GM06990 (cell line): ENCODE results near the gene PCMTD2.

Experiments
- DNase-seq: peaks from one replicate; pipeline ENCODE4 v3.0.0-alpha.2; 2011; ENCODE audit not compliant: insufficient read length; ENCODE audit errors: extremely low read depth
- H3K27me3 ChIP-seq: replicated peaks from 2 replicates; pipeline ENCODE4 v1.6.0; 2011; ENCODE audit warnings: low read length; ENCODE audit not compliant: control insufficient read depth, insufficient read depth
- H3K36me3 ChIP-seq: 2 replicates; pipeline ENCODE4 v1.5.1; 2011; ENCODE audit warnings: low read length; ENCODE audit not compliant: control insufficient read depth, insufficient read depth
- H3K4me3 ChIP-seq: replicated peaks from 2 replicates; pipeline ENCODE4 v1.5.1; 2011; ENCODE audit warnings: low read depth, mild to moderate bottlenecking, control low read depth, low read length
- TF ChIP-seq, protein P1 (sequence below): IDR thresholded peaks from 2 replicates; pipeline ENCODE4 v1.5.1; 2011; ENCODE audit warnings: low read length, control low read depth, mild to moderate bottlenecking, inconsistent platforms; ENCODE audit not compliant: insufficient read depth, poor library complexity, severe bottlenecking

The PCMTD2 gene

DNA sequence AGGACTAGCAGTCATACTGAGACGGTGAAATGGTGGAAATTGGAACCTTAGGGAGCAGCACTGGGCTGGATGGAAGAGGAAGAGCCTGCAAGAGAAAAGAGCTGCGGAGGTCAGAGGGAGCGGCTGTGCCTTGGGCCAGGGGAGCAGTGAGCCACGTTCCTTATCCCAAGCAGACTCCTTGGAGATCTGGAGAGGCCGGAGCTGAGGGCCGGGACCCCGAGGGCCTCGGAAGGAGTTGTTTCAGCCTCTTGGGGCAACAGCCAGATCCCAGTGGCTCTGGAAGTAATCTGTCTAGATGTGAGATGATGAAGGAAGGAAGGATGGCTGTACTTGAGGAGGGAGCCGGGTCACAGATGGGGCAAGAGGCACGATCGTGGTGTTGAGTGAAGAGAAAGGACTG lies 16.1 kb downstream of the PCMTD2 start:
- Histone ChIP-seq H3K27me3 (no peaks in the 10 kb centered on the region), H3K4me3 (no peak overlapping the region), H3K36me3 (peaks cover 3% of the 10 kb centered on the region)
- no peak for DNase-seq
- TF ChIP-seq, protein P1, sequence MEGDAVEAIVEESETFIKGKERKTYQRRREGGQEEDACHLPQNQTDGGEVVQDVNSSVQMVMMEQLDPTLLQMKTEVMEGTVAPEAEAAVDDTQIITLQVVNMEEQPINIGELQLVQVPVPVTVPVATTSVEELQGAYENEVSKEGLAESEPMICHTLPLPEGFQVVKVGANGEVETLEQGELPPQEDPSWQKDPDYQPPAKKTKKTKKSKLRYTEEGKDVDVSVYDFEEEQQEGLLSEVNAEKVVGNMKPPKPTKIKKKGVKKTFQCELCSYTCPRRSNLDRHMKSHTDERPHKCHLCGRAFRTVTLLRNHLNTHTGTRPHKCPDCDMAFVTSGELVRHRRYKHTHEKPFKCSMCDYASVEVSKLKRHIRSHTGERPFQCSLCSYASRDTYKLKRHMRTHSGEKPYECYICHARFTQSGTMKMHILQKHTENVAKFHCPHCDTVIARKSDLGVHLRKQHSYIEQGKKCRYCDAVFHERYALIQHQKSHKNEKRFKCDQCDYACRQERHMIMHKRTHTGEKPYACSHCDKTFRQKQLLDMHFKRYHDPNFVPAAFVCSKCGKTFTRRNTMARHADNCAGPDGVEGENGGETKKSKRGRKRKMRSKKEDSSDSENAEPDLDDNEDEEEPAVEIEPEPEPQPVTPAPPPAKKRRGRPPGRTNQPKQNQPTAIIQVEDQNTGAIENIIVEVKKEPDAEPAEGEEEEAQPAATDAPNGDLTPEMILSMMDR: no peak

DNA sequence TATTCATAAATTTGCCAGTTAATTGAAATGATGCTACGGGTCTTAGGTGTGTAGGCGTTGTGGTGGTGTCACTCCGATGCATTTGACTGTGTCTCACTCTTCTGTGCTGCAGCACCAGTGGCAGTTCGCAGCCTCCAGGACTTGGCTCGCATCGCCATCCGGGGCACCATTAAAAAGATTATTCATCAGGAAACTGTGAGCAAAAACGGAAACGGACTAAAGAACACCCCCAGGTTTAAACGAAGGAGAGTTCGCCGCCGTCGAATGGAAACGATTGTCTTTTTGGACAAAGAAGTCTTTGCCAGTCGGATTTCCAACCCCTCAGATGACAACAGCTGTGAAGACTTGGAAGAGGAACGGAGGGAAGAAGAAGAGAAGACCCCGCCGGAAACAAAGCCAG lies 17.6 kb downstream of the PCMTD2 start:
- no peaks in the 10 kb centered on the region for H3K27me3 ChIP-seq
- TF ChIP-seq, protein P1: no peak
- H3K4me3 ChIP-seq: no peak overlapping the region
- DNase-seq: no peak
- H3K36me3 ChIP-seq: peaks cover 3% of the 10 kb centered on the region

DNA sequence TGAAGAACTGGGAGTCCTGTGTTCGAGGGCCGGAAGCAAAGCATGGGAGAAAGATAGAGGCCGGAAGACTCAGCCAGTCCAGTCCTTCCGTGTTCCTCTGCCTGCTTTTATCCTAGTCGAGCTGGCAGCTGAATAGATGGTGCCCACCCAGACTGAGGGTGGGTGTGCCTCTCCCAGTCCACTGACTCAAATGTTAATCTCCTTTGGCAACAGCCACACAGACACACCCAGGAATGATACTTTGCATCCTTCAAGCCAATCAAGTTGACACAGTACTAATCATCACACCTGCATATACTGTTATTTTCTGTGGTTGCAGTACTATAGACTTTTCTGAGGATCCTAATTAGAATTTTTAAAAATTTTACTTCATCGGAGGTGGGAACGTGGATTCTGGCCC lies 21.3 kb downstream of the PCMTD2 start:
- no peak for DNase-seq
- no peak overlapping the region for H3K4me3 ChIP-seq
- TF ChIP-seq, protein P1: no peak
- no peaks in the 10 kb centered on the region for H3K27me3 ChIP-seq
- H3K36me3 ChIP-seq: peaks cover 2% of the 10 kb centered on the region

DNA sequence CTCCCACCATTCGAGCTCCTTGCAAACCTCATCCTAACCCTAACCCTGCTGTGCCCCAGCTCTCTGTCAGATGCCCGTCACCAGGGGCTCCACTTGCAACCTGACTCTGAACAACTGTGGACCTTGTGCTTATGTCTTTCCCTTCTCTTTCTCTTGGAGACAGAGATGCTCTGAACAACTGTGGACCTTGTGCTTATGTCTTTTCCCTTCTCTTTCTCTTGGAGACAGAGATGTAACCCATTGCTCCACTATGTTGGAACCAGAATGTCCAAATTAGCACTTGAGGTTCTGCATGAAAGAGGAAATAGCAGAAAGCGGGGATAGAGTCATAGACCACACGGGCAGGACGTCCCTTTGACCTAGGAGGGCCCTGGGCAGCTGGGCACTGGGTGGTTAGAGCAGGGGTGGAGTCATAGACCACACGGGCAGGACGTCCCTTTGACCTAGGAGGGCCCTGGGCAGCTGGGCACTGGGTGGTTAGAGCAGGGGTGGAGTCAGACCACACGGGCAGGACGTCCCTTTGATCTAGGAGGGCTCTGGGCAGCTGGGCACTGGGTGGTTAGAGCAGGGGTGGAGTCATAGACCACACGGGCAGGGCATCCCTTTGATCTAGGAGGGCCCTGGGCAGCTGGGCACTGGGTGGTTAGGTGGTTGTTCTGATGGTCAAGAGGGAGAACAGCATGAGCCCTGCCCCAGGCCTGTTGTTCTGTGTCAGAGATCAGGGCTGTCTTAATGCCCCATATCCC lies 22.2 kb downstream of the PCMTD2 start:
- Histone ChIP-seq H3K36me3 (peaks cover 2% of the 10 kb centered on the region), H3K4me3 (no peak overlapping the region), H3K27me3 (no peaks in the 10 kb centered on the region)
- TF ChIP-seq, protein P1: no peak
- DNase-seq: no peak

DNA sequence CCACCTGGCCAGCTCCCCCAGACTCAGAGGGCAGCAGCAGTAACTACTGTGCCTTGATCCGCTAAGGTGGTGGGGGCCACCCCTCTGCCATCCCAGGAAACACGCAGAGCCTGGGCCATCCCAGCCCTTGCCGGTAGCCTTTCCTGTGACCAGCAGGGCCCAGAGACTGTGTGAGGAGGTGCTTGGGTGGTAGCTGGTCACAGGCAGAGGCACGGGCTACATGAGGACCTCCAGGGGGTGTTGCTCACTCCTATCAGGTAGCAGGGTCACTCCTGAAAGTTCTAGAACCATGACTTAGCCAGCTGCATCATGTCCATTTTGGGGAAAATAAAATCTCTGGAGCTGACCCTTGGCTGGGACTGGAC lies 22.8 kb downstream of the PCMTD2 start:
- no peak for DNase-seq
- TF ChIP-seq, protein P1: no peak
- peaks cover 2% of the 10 kb centered on the region for H3K36me3 ChIP-seq
- no peak overlapping the region for H3K4me3 ChIP-seq
- no peaks in the 10 kb centered on the region for H3K27me3 ChIP-seq

DNA sequence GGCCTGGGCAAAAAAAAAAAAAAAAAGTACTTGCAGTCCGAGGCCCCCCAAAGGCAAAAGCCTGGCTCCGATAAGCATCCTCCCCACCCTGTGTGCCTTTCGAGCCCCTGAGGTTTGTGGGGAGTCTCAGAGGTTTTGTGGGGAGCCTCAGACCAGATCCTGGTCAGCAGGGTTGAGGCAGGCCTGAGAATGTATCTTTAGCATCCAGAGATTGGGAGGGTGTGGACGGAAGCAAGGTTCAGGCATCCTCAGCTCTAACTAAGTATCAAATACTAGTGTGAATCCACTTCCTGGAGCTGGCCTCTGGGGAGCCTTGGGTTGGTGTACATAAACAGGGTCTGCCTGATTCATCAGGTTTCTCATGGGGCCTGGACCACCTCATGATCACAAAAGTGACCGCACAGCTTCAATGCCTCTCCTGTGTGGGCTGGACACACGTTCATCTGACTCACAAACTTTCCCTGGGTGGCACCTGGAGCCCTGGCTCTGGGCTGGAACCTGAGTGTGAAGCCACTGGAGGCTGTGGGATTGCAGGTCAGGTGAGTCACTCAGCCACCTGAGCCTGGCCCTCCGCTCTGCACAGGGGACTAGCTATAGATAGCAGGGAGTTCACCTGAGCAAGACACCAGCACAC lies 24.4 kb downstream of the PCMTD2 start:
- no peak for DNase-seq
- H3K36me3 ChIP-seq: no peaks in the 10 kb centered on the region
- TF ChIP-seq, protein P1: no peak
- H3K4me3 ChIP-seq: no peak overlapping the region
- no peaks in the 10 kb centered on the region for H3K27me3 ChIP-seq
